NCI-H69 (cell line): ENCODE data around the gene RAMACL.
"Not testable (repeated sequence)": the region's sequence is repeated elsewhere in the genome, so short reads cannot be mapped to it uniquely, and the experiment has no call there.

Source experiments
- DNase-seq: peaks from one replicate; lab custom pipeline; 2025; lab: John Stamatoyannopoulos, UW

RAMACL gene

GRCh38 chr6:166586424-166587156, at the start of gene RAMACL:
Gene RAMACL, minus strand, starts transcription at chr6:166586678. Its CDS starts 201 bp downstream, at chr6:166586477.
- no peak for DNase-seq

DNA sequence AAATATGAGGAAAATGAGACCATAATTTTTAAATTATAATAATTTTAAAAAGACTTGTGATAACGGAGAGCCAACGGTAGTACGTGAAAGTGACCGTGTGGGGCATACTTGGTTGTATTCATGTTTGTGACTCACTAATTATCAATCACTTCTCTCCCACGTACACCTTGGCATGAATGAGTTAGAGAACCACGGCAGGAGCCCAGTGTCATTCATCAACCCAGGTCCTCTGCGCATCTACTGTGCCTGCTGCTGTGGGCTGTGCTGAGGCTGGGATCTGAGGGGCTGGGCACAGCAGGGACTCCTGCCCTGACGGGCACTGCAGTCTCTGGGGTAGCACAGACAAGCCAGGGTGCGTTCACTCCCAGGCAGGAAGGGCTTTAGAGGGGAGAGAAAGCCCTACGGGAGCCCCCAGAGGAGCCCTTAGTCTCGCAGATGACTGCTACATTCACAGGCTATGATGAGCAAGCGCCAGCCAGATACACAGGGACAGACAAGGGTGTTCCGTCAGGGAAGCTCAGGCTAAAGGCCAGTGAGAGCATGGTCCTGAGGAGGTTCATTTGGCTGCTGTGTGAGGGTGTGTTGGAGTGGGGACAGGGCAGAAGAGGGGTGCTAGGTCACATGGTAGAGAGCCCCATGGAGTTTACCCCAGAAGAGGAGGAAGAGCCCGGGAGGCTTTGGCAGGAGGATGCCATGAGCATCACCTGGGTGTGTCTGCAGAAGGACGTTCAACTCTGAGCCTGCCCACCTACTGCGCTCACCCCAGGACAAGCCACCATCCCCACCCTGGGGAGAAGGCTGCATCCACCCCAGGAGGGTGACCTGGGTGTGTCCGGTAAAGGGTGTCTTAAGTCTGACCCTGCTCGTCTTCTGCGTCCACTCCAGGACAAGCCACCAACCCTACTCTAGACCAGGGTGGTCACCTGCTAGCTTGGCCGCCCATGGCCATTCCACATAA, 48.8 kb upstream of the RAMACL start:
- no peak for DNase-seq

DNA sequence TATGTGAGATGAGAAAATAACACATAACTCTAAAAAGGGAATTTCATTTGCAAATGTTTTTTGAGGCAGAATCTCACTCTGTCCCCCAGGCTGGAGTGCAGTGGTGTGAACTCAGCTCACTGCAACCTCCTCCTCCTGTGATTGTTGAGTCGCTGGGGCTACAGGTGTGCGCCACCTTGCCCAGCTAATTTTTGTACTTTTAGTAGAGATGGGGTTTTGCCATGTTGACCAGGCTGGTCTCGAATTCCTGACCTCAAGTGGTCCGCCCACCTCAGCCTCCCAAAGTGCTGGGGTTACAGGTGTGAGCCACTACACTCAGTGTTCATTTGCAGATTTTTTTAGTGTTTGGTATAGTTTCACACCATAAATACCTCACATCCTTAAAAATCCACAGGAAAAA, 48.1 kb upstream of the RAMACL start:
- DNase-seq = not testable (repeated sequence)

GRCh38 chr6:166633732-166634535, 47.5 kb upstream of the RAMACL start:
- DNase-seq = no peak

- DNase-seq = no peak
These were observed 46.3 kb upstream of the RAMACL start for GRCh38 chr6:166632731-166633130.

GRCh38 chr6:166630462-166630861, 44.0 kb upstream of the RAMACL start:
- DNase-seq = no peak

DNA sequence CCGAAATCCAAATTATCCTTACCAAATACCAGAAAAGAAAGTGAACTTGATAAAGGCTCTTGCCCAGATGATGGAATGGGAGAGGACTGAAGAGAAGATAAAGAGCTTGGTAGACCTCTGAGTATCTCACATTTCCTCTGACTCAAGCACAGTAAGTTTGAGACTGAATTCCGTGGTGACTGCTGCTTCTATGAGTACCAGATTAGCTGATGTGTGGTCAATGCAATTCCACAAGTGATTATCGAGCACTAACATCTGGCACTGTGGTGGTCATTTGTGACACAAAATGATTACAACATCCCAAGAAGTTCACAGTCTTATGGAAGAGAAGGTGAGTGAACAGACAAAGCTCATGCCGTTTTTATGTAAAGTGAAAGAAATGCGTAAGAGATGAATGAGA, 43.1 kb upstream of the RAMACL start:
- no peak for DNase-seq

GRCh38 chr6:166627875-166628801, 41.7 kb upstream of the RAMACL start:
- peak; percentile 81 for DNase-seq

GRCh38 chr6:166627033-166627874, 40.8 kb upstream of the RAMACL start, which contains the start of gene RPS6KA2:
Gene RPS6KA2, minus strand, starts transcription at chr6:166627251. Its CDS starts 232 bp downstream, at chr6:166627019.
- peak; percentile 92 for DNase-seq

GRCh38 chr6:166626177-166627032, 39.9 kb upstream of the RAMACL start:
- DNase-seq = no peak

DNA sequence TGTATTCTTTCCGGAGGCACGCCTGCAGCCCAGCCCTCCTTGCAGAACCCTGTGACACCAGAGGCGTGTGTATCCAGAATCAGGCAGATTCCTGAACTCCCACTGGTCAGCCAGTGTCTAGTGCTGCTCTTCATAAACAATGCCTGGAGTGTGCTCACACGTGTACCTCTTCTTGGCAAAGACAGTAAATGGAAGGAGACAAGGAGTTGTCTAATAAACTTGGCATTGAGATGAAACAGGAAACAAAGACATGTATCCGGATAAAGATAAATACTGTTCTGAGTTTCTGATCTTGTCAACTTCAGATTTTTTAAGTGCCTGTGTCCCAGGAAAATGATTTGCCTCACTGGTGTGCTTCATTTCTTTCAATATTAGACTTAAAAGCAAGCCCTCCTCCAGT, 38.9 kb upstream of the RAMACL start:
- no peak for DNase-seq

GRCh38 chr6:166624275-166624674, 37.8 kb upstream of the RAMACL start:
- DNase-seq = no peak

- no peak for DNase-seq
These were observed 36.8 kb upstream of the RAMACL start for GRCh38 chr6:166623318-166623717.

DNA sequence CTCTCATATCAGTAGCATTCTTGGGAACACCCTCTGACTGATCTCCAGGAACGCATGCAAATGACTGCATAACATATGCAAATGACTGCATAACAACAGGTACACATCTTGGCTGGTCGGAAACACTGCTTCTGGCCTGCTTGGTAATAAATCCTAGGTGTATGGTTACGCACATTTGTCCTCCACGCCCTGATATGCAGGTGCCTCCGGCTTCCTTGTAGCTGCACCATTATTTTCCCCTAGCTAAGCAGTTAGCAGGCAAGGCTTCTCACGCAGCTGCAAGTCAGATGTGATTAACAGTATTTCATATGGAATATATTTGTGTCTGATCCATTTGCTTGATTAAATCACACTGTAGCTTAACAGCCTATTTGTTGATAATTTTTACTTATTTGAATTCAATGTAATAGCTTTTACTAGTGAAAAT, 34.6 kb upstream of the RAMACL start:
- DNase-seq = no peak

- no peak for DNase-seq
These were observed 34.1 kb upstream of the RAMACL start for GRCh38 chr6:166620478-166621113.

- no peak for DNase-seq
These were observed 33.4 kb upstream of the RAMACL start for GRCh38 chr6:166619912-166620311.

- no peak for DNase-seq
These were observed 32.6 kb upstream of the RAMACL start for GRCh38 chr6:166618866-166619761.
